K562 treated with DMSO at 1 percent for 48 hours (cell line): ENCODE data around the gene EIF4A2. TPM values are rescaled to one million over a fixed set of nuclear protein-coding genes. Genes with fewer than 3 reads are reported as not detected.

Experiments
- total RNA-seq: library from RNA; unstranded; fragments of 300-600 nt; gene quantifications from 2 replicates; pipeline ENCODE4 v1.2.3, GENCODE V29; 2022; ENCODE audit warnings: low replicate concordance; ENCODE audit errors: extremely low read depth

EIF4A2 gene
- total RNA-seq = not detected in 2 replicates

GRCh38 chr3:186783058-186783730 is at the start of gene EIF4A2:
Gene EIF4A2, plus strand, starts transcription at chr3:186783577. Its CDS starts 34 bp downstream, at chr3:186783611.

GRCh38 chr3:186806089-186807055 is 23.0 kb downstream of the EIF4A2 start, which contains the start of gene RFC4:
Gene RFC4, minus strand, starts transcription at chr3:186806482. Its CDS starts 1,769 bp downstream, at chr3:186804713.

Other genes starting within 250 kb of the EIF4A2 start
- not detected in 2 replicates for gene CRYGS, start 239.2 kb upstream of the EIF4A2 start, total RNA-seq
- gene TBCCD1, start 216.2 kb upstream of the EIF4A2 start, total RNA-seq = not detected in 2 replicates
- not detected in 2 replicates for gene DNAJB11, start 212.9 kb upstream of the EIF4A2 start, total RNA-seq
- gene AHSG, start 170.5 kb upstream of the EIF4A2 start, total RNA-seq = not detected in 2 replicates
- gene FETUB, start 143.2 kb upstream of the EIF4A2 start, total RNA-seq = not detected in 2 replicates
- gene HRG, start 117.6 kb upstream of the EIF4A2 start, total RNA-seq = not detected in 2 replicates
- gene KNG1, start 66.2 kb upstream of the EIF4A2 start, total RNA-seq = not detected in 2 replicates
- not detected in 2 replicates for gene RFC4, start 22.9 kb downstream of the EIF4A2 start, total RNA-seq
- gene ADIPOQ, start 59.1 kb downstream of the EIF4A2 start, total RNA-seq = not detected in 2 replicates
- gene ST6GAL1, start 146.9 kb downstream of the EIF4A2 start, total RNA-seq = not detected in 2 replicates